DND-41 (cell line): Measurements from ENCODE around the gene FAM110A.

Experiments used
- ATAC-seq: fragments of 200-7000 bp; cut with Tn5 transposase; 3 replicates; pipeline ENCODE4 v1.9.1; 2021; ENCODE audit warnings: low read depth; ENCODE audit not compliant: insufficient read depth
- DNase-seq: peaks from one replicate; pipeline ENCODE4 v3.0.0-alpha.2; 2020
- H2AFZ ChIP-seq: 2 replicates; pipeline ENCODE4 v1.6.0; 2012; ENCODE audit warnings: low read depth, low read length
- H3K27ac ChIP-seq: 2 replicates; pipeline ENCODE4 v1.5.1; 2012; ENCODE audit warnings: low read length, inconsistent platforms
- H3K27me3 ChIP-seq: fragments of 200-600 bp; sonication (generic); 2 replicates; pipeline ENCODE4 v1.6.0; 2012; ENCODE audit warnings: low read length, mild to moderate bottlenecking, inconsistent platforms; ENCODE audit not compliant: insufficient read depth, poor library complexity
- H3K36me3 ChIP-seq: 2 replicates; pipeline ENCODE4 v1.5.1; 2012; ENCODE audit warnings: low read length, inconsistent platforms; ENCODE audit not compliant: insufficient read depth
- H3K4me1 ChIP-seq: 2 replicates; pipeline ENCODE4 v1.5.1; 2012; ENCODE audit warnings: mild to moderate bottlenecking, low read length; ENCODE audit not compliant: insufficient read depth
- H3K4me2 ChIP-seq: 2 replicates; pipeline ENCODE4 v1.6.0; 2012; ENCODE audit warnings: mild to moderate bottlenecking, moderate library complexity, low read length, inconsistent platforms; ENCODE audit not compliant: insufficient read depth
- H3K4me3 ChIP-seq, 2 experiments: fragments of 200-600 bp in 1 of 2; shearing (Covaris generic) in 1 of 2; 2 replicates each; pipeline ENCODE4 v1.5.1; 2012 to 2016; ENCODE audit warnings: inconsistent platforms in 2 of 2, low read length in 2 of 2, mild to moderate bottlenecking in 2 of 2, low read depth in 1 of 2, moderate library complexity in 1 of 2
- H3K79me2 ChIP-seq: 2 replicates; pipeline ENCODE4 v1.6.0; 2012; ENCODE audit warnings: low read length, inconsistent platforms; ENCODE audit not compliant: insufficient read depth
- H3K9ac ChIP-seq: 2 replicates; pipeline ENCODE4 v1.6.0; 2012; ENCODE audit warnings: low read depth, mild to moderate bottlenecking, inconsistent platforms, low read length, moderate library complexity
- H3K9me3 ChIP-seq: 2 replicates; pipeline ENCODE4 v1.5.1; 2012; ENCODE audit warnings: low read length, moderate library complexity, mild to moderate bottlenecking, inconsistent platforms; ENCODE audit not compliant: insufficient read depth, severe bottlenecking
- H4K20me1 ChIP-seq: 2 replicates; pipeline ENCODE4 v1.6.0; 2012; ENCODE audit warnings: low read length; ENCODE audit not compliant: insufficient read depth
- CTCF ChIP-seq: IDR thresholded peaks from 2 replicates; pipeline ENCODE4 v1.5.1; 2012; ENCODE audit warnings: borderline replicate concordance, low read length, moderate library complexity, mild to moderate bottlenecking; ENCODE audit not compliant: poor library complexity, severe bottlenecking; ENCODE audit errors: extremely low read depth
- EZH2 ChIP-seq: IDR thresholded peaks from 3 replicates; pipeline ENCODE4 v1.6.1; 2012; ENCODE audit warnings: borderline replicate concordance, low read depth, mild to moderate bottlenecking, moderate library complexity, low read length, inconsistent platforms; ENCODE audit not compliant: severe bottlenecking

FAM110A gene

GRCh38 chr20:839015-839414, 5.5 kb downstream of the FAM110A start:
- Histone ChIP-seq H3K9me3 (no peaks in the 10 kb centered on the region), H4K20me1 (peaks cover 23% of the 10 kb centered on the region), H3K27me3 (no peaks in the 10 kb centered on the region), H3K4me2 (no peak overlapping the region), H3K79me2 (peaks cover 28% of the 10 kb centered on the region), H3K4me1 (peaks cover 22% of the 10 kb centered on the region), H3K27ac (no peak overlapping the region), H3K9ac (no peak overlapping the region), H3K36me3 (no peaks in the 10 kb centered on the region; the same call in 1 of the 2 replicates), H2AFZ (no peak overlapping the region), H3K4me3 (no peak overlapping the region)
- TF ChIP-seq CTCF: no peak
- TF ChIP-seq EZH2: no peak
- ATAC-seq: no peak
- no peak for DNase-seq

GRCh38 chr20:839626-840025, 6.1 kb downstream of the FAM110A start:
- TF ChIP-seq EZH2 (no peak), CTCF (no peak)

GRCh38 chr20:840503-840857, 7.0 kb downstream of the FAM110A start:
- peaks cover 7% of the 10 kb centered on the region for H3K4me1 ChIP-seq
- ATAC-seq (no peak), DNase-seq (no peak)
- H3K9ac ChIP-seq: no peak overlapping the region
- TF ChIP-seq CTCF: no peak
- no peak for TF ChIP-seq EZH2
- H3K27ac ChIP-seq: no peak overlapping the region
- H2AFZ ChIP-seq: no peak overlapping the region
- no peaks in the 10 kb centered on the region for H3K27me3 ChIP-seq
- H3K4me2 ChIP-seq: no peak overlapping the region
- peaks cover 24% of the 10 kb centered on the region for H4K20me1 ChIP-seq
- H3K4me3 ChIP-seq: no peak overlapping the region
- H3K79me2 ChIP-seq: peaks cover 14% of the 10 kb centered on the region
- H3K9me3 ChIP-seq: no peaks in the 10 kb centered on the region
- peaks cover 6% of the 10 kb centered on the region for H3K36me3 ChIP-seq

More at GRCh38 chr20:839626-840025, 6.1 kb downstream of the FAM110A start:
- H3K9ac ChIP-seq: no peak overlapping the region
- DNase-seq (no peak), ATAC-seq (no peak)
- no peaks in the 10 kb centered on the region for H3K36me3 ChIP-seq
- no peaks in the 10 kb centered on the region for H3K27me3 ChIP-seq
- H3K4me3 ChIP-seq: no peak overlapping the region
- no peak overlapping the region for H3K27ac ChIP-seq
- peaks cover 21% of the 10 kb centered on the region for H3K79me2 ChIP-seq
- no peak overlapping the region for H2AFZ ChIP-seq
- peaks cover 16% of the 10 kb centered on the region for H3K4me1 ChIP-seq
- H3K4me2 ChIP-seq: no peak overlapping the region
- H3K9me3 ChIP-seq: no peaks in the 10 kb centered on the region
- peaks cover 23% of the 10 kb centered on the region for H4K20me1 ChIP-seq

- Histone ChIP-seq H2AFZ (no peak overlapping the region), H3K36me3 (peaks cover 12% of the 10 kb centered on the region), H3K9me3 (no peaks in the 10 kb centered on the region), H3K4me3 (no peak overlapping the region), H3K4me2 (no peak overlapping the region), H3K27me3 (no peaks in the 10 kb centered on the region), H3K27ac (no peak overlapping the region), H4K20me1 (peaks cover 28% of the 10 kb centered on the region), H3K79me2 (peaks cover 12% of the 10 kb centered on the region; the same call in 1 of the 2 replicates), H3K4me1 (peaks cover 4% of the 10 kb centered on the region; the same call in 1 of the 2 replicates), H3K9ac (no peak overlapping the region)
- DNase-seq (no peak), ATAC-seq (no peak)
- TF ChIP-seq CTCF: no peak
- no peak for TF ChIP-seq EZH2
Observed at GRCh38 chr20:840858-841567, 7.5 kb downstream of the FAM110A start.
